Measurements from ENCODE around the gene TFIP11.

DNA sequence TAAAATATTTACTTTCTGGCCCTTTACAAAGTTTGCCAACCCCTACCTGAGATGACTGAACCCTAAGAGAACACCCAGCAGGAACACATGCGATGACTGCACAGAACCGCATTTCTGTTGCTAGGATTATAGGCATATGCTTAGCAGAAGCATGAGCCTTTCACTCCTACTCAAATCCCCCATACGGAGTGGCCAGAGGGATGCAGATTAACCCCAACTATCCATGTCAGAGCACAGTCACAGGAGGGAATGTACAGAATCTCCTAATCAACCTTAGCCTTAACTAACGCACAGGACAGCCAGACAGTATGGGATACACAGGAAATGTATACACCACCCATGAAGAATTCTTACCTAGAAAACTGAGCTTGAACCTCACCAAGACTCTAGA is 34.9 kb downstream of the TFIP11 start:
- TF ChIP-seq, protein P1, sequence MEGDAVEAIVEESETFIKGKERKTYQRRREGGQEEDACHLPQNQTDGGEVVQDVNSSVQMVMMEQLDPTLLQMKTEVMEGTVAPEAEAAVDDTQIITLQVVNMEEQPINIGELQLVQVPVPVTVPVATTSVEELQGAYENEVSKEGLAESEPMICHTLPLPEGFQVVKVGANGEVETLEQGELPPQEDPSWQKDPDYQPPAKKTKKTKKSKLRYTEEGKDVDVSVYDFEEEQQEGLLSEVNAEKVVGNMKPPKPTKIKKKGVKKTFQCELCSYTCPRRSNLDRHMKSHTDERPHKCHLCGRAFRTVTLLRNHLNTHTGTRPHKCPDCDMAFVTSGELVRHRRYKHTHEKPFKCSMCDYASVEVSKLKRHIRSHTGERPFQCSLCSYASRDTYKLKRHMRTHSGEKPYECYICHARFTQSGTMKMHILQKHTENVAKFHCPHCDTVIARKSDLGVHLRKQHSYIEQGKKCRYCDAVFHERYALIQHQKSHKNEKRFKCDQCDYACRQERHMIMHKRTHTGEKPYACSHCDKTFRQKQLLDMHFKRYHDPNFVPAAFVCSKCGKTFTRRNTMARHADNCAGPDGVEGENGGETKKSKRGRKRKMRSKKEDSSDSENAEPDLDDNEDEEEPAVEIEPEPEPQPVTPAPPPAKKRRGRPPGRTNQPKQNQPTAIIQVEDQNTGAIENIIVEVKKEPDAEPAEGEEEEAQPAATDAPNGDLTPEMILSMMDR (IDR thresholded peaks at IDR 0.05), result no peak
- TF ChIP-seq POLR2A (IDR thresholded peaks at IDR 0.05), result no peak
- TF ChIP-seq POLR2AphosphoS5 (IDR thresholded peaks at IDR 0.05), result no peak

All from prostate gland (tissue), 2 donors.